ENCODE measurements around the gene COA5.

- no peak for TF ChIP-seq YY1 (IDR thresholded peaks at IDR 0.05; ENCODE audit: insufficient read depth, insufficient read length)
- no peak for TF ChIP-seq ZNF274 (IDR thresholded peaks at IDR 0.05; ENCODE audit: low read depth, low read length)
Observed at GRCh38 chr2:98647636-98648035, 39.3 kb upstream of the COA5 start.
